Neural cell (in vitro differentiated cells): Measurements from ENCODE around the gene APPBP2. TPM values are rescaled to one million over a fixed set of nuclear protein-coding genes. Genes with fewer than 3 reads are reported as not detected.

Experiments used
- H2AFZ ChIP-seq: fragments of 200-600, 300-800 bp; sonication (generic), shearing (Covaris generic); 2 replicates; pipeline ENCODE4 v1.6.0; 2014; ENCODE audit warnings: low read depth, mild to moderate bottlenecking, antibody characterized with exemption, low read length, moderate library complexity
- H3F3A ChIP-seq: fragments of 200-600 bp; shearing (Covaris generic); 2 replicates; pipeline ENCODE4 v1.6.1; 2016; ENCODE audit warnings: mild to moderate bottlenecking, moderate library complexity, mixed read lengths, antibody characterized with exemption, low read length; ENCODE audit not compliant: insufficient read depth, poor library complexity, severe bottlenecking
- H3K27ac ChIP-seq: fragments of 200-600, 300-800 bp; sonication (generic), shearing (Covaris generic); 2 replicates; pipeline ENCODE4 v1.5.1; 2014; ENCODE audit warnings: mild to moderate bottlenecking, low read length, moderate library complexity
- H3K27me3 ChIP-seq: fragments of 300-800, 200-600 bp; sonication (generic), shearing (Covaris generic); 2 replicates; pipeline ENCODE4 v1.6.0; 2014; ENCODE audit warnings: mild to moderate bottlenecking, low read depth, low read length, moderate library complexity; ENCODE audit not compliant: insufficient read depth
- H3K36me3 ChIP-seq: fragments of 300-800, 200-600 bp; sonication (generic), shearing (Covaris generic); 2 replicates; pipeline ENCODE4 v1.5.1; 2014; ENCODE audit warnings: mild to moderate bottlenecking, antibody characterized with exemption, low read length, moderate library complexity; ENCODE audit not compliant: insufficient read depth
- H3K4me2 ChIP-seq: fragments of 300-800, 200-600 bp; sonication (generic), shearing (Covaris generic); 2 replicates; pipeline ENCODE4 v1.6.0; 2014; ENCODE audit warnings: mild to moderate bottlenecking, low read length
- H3K4me3 ChIP-seq: fragments of 300-800, 200-600 bp; sonication (generic), shearing (Covaris generic); 2 replicates; pipeline ENCODE4 v1.5.1; 2014; ENCODE audit warnings: mild to moderate bottlenecking, low read length, moderate library complexity
- H3K79me2 ChIP-seq: fragments of 200-600 bp; shearing (Covaris generic); replicated peaks from 2 replicates; pipeline ENCODE4 v1.6.0; 2014; ENCODE audit warnings: mild to moderate bottlenecking, low read length, moderate library complexity; ENCODE audit not compliant: insufficient read depth
- H3K9ac ChIP-seq: fragments of 300-800, 200-600 bp; sonication (generic), shearing (Covaris generic); 2 replicates; pipeline ENCODE4 v1.6.1; 2016; ENCODE audit warnings: mild to moderate bottlenecking, low read length, mixed read lengths
- H3K9me2 ChIP-seq: fragments of 200-600 bp; shearing (Covaris generic); 2 replicates; pipeline ENCODE4 v1.6.1; 2016; ENCODE audit warnings: mild to moderate bottlenecking, low read length, mixed read lengths; ENCODE audit not compliant: insufficient read depth
- H3K9me3 ChIP-seq: fragments of 200-600, 300-800 bp; sonication (generic), shearing (Covaris generic); 2 replicates; pipeline ENCODE4 v1.6.1; 2016; ENCODE audit warnings: mild to moderate bottlenecking, mixed run types, low read length, moderate library complexity, mixed read lengths
- H4K20me1 ChIP-seq: fragments of 200-600 bp; shearing (Covaris generic); 2 replicates; pipeline ENCODE4 v1.6.1; 2016; ENCODE audit warnings: mild to moderate bottlenecking, mixed run types; ENCODE audit not compliant: insufficient read depth
- EP300 ChIP-seq: fragments of 450-650 bp; conservative IDR thresholded peaks from 2 replicates; pipeline ENCODE4 v1.6.1; 2014; ENCODE audit warnings: antibody characterized with exemption, mild to moderate bottlenecking, moderate library complexity; ENCODE audit not compliant: poor library complexity, severe bottlenecking
- EZH2 ChIP-seq: fragments of 200-600, 300-800 bp; shearing (Covaris generic), sonication (generic); IDR thresholded peaks from 2 replicates; pipeline ENCODE4 v1.6.1; 2014; ENCODE audit warnings: antibody characterized with exemption, low read length, borderline replicate concordance, mild to moderate bottlenecking; ENCODE audit not compliant: insufficient read depth, poor library complexity, severe bottlenecking
- MXI1 ChIP-seq: fragments of 450-650 bp; conservative IDR thresholded peaks from 2 replicates; pipeline ENCODE4 v1.6.1; 2014; ENCODE audit warnings: antibody characterized with exemption, mild to moderate bottlenecking; ENCODE audit not compliant: poor library complexity, severe bottlenecking
- POLR2AphosphoS5 ChIP-seq: IDR thresholded peaks from 2 replicates; pipeline ENCODE4 v1.6.1; 2012
- RAD21 ChIP-seq: fragments of 450-650 bp; conservative IDR thresholded peaks from 2 replicates; pipeline ENCODE4 v1.6.1; 2014; ENCODE audit warnings: antibody characterized with exemption, mild to moderate bottlenecking, moderate library complexity
- REST ChIP-seq: IDR thresholded peaks from 2 replicates; pipeline ENCODE4 v1.6.1; 2012; ENCODE audit warnings: borderline replicate concordance
- SMC3 ChIP-seq: fragments of 450-650 bp; conservative IDR thresholded peaks from 2 replicates; pipeline ENCODE4 v1.6.1; 2014; ENCODE audit warnings: antibody characterized with exemption, mild to moderate bottlenecking, moderate library complexity; ENCODE audit not compliant: poor library complexity
- TAF1 ChIP-seq: IDR thresholded peaks from 2 replicates; pipeline ENCODE4 v1.6.1; 2012; ENCODE audit warnings: low read depth
- polyA plus RNA-seq: library from polyadenylated mRNA; depleted of rRNA; stranded (reverse); fragments of >200 nt; gene quantifications from 2 replicates; pipeline ENCODE4 v1.2.3, GENCODE V29; 2014
- TF ChIP-seq, protein P1 (sequence below): fragments of 450-650 bp; IDR thresholded peaks from 2 replicates; pipeline ENCODE4 v1.5.1; 2014; ENCODE audit warnings: antibody characterized with exemption, mild to moderate bottlenecking, moderate library complexity; ENCODE audit not compliant: poor library complexity, severe bottlenecking

APPBP2 gene
- polyA plus RNA-seq, 1 donor from 2014 or later = 40.4 TPM

- no peaks in the 10 kb centered on the region for H3K9me2 ChIP-seq
- TF ChIP-seq TAF1 = no peak
- no peak for TF ChIP-seq REST
- TF ChIP-seq EP300 = no peak
- TF ChIP-seq RAD21 = no peak
- TF ChIP-seq, protein P1, sequence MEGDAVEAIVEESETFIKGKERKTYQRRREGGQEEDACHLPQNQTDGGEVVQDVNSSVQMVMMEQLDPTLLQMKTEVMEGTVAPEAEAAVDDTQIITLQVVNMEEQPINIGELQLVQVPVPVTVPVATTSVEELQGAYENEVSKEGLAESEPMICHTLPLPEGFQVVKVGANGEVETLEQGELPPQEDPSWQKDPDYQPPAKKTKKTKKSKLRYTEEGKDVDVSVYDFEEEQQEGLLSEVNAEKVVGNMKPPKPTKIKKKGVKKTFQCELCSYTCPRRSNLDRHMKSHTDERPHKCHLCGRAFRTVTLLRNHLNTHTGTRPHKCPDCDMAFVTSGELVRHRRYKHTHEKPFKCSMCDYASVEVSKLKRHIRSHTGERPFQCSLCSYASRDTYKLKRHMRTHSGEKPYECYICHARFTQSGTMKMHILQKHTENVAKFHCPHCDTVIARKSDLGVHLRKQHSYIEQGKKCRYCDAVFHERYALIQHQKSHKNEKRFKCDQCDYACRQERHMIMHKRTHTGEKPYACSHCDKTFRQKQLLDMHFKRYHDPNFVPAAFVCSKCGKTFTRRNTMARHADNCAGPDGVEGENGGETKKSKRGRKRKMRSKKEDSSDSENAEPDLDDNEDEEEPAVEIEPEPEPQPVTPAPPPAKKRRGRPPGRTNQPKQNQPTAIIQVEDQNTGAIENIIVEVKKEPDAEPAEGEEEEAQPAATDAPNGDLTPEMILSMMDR = no peak
- TF ChIP-seq SMC3 = no peak
Observed at GRCh38 chr17:60548990-60549389, 22.9 kb upstream of the APPBP2 start.

DNA sequence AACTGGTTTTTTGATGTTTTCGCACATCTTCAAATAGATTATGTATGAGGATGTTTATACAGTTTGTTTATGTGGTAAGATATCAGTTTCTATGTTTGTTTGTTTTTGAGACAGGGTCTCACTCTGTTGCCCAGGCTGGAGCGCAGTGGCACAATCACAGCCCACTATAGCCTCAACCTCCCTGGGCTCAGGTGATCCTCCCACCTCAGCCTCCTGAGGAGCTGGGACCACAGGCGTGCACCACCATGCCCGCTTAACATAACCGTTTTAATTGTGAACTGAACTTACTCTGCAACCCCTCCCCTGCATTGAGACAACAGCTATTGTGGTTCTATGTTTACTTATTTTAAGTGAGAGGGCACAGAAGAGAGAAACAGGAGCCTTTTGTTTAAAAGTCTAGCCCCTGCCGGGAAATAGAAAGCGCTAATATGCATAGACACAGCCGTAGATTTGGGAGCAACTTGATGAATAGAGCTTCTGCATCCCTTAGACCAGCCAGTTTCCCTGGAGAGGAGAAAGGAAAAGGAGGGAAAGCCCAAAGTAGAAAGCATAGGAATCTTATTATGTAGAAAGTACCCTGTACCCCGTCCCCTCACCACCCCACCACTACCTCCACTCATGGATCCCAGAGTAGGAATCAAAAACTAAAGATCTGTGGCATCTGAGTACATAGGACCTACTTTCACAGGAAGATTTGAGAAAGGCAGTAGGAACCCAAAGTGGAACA is 19.6 kb upstream of the APPBP2 start:
- no peak overlapping the region for H3K27ac ChIP-seq
- H2AFZ ChIP-seq = no peak overlapping the region
- no peak overlapping the region for H3K9ac ChIP-seq
- no peaks in the 10 kb centered on the region for H3K27me3 ChIP-seq
- TF ChIP-seq TAF1 (no peak), EP300 (no peak), SMC3 (no peak), MXI1 (no peak), POLR2AphosphoS5 (no peak), RAD21 (no peak), REST (no peak), EZH2 (no peak)
- TF ChIP-seq, protein P1 = no peak
- H3K4me2 ChIP-seq = no peak overlapping the region
- H3K4me3 ChIP-seq = no peak overlapping the region
- no peaks in the 10 kb centered on the region for H3K79me2 ChIP-seq
- H3K9me2 ChIP-seq = no peaks in the 10 kb centered on the region
- H3K36me3 ChIP-seq = no peaks in the 10 kb centered on the region
- H3F3A ChIP-seq = no peaks in the 10 kb centered on the region
- no peaks in the 10 kb centered on the region for H3K9me3 ChIP-seq
- no peaks in the 10 kb centered on the region for H4K20me1 ChIP-seq

More at GRCh38 chr17:60548990-60549389, 22.9 kb upstream of the APPBP2 start:
- Histone ChIP-seq H3K27ac (no peak overlapping the region), H3K4me2 (no peak overlapping the region), H3K36me3 (no peaks in the 10 kb centered on the region), H4K20me1 (no peaks in the 10 kb centered on the region), H3K9ac (no peak overlapping the region), H3K79me2 (no peaks in the 10 kb centered on the region), H3F3A (no peaks in the 10 kb centered on the region), H3K27me3 (no peaks in the 10 kb centered on the region), H3K9me3 (no peaks in the 10 kb centered on the region), H3K4me3 (no peak overlapping the region), H2AFZ (no peak overlapping the region)
